ENCODE measurements around the gene POTEH.
"Not testable (repeated sequence)": the region's sequence is repeated elsewhere in the genome, so short reads cannot be mapped to it uniquely, and the experiment has no call there.

DNA sequence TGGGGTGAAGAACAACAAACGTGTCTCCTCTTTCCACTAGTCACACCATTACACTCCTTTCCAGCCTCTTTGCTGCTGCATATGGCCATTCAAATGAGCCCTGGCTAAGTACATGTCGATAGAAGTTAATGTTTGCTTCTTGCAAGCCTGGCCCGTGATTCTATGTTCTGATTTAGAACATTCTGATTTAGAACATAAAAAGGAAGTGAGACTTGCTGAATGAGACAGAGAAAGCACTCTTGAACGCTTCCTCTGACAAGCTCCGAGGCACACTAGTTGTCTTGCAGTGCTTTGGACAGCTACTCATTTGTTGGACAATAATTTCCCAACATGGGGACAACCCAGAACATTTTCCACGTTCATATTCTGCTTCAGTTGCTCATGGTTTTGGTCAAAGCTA lies 5.1 kb upstream of the POTEH start:
- TF ChIP-seq MAFK (IDR thresholded peaks at IDR 0.05; ENCODE audit: partially characterized antibody); MAZ (IDR thresholded peaks at IDR 0.05; ENCODE audit: borderline replicate concordance, low read depth, low read length); CTCF (IDR thresholded peaks at IDR 0.05); RCOR1 (IDR thresholded peaks at IDR 0.05; ENCODE audit: low read depth, low read length); POLR2A (IDR thresholded peaks at IDR 0.05; ENCODE audit: low read length): not testable (repeated sequence)
